H7 (cell line): ENCODE measurements around the gene NOP56. TPM values are rescaled to one million over a fixed set of nuclear protein-coding genes. Genes with fewer than 3 reads are reported as not detected.

ENCODE experiments used
- DNase-seq: peaks from one replicate; pipeline ENCODE4 v3.0.0; 2012
- H3K27me3 ChIP-seq: 2 replicates; pipeline ENCODE4 v1.6.0; 2011; ENCODE audit warnings: mild to moderate bottlenecking, low read length; ENCODE audit not compliant: control insufficient read depth, insufficient read depth
- H3K36me3 ChIP-seq: replicated peaks from 2 replicates; pipeline ENCODE4 v1.5.1; 2011; ENCODE audit warnings: low read length; ENCODE audit not compliant: control insufficient read depth, insufficient read depth
- H3K4me3 ChIP-seq: 2 replicates; pipeline ENCODE4 v1.5.1; 2011; ENCODE audit warnings: low read depth, mild to moderate bottlenecking, control low read depth, low read length, moderate library complexity; ENCODE audit not compliant: insufficient read depth
- total RNA-seq: library from RNA; depleted of rRNA; stranded (reverse); fragments of >200 nt; shearing (Covaris generic); gene quantifications from 2 replicates; pipeline ENCODE4 v1.2.3, GENCODE V29; 2014

The NOP56 gene
- total RNA-seq, 1 experiment from 2014 or later = 392 TPM

GRCh38 chr20:2624190-2624589 is 28.2 kb upstream of the NOP56 start:
- DNase-seq = no peak
- Histone ChIP-seq H3K27me3 (no peaks in the 10 kb centered on the region), H3K4me3 (no peak overlapping the region), H3K36me3 (no peaks in the 10 kb centered on the region)

- no peak for DNase-seq
- Histone ChIP-seq H3K27me3 (no peaks in the 10 kb centered on the region), H3K4me3 (no peak overlapping the region), H3K36me3 (no peaks in the 10 kb centered on the region)
These were observed 27.4 kb upstream of the NOP56 start for GRCh38 chr20:2625062-2625461.

GRCh38 chr20:2626853-2627541 is 25.4 kb upstream of the NOP56 start:
- no peaks in the 10 kb centered on the region for H3K27me3 ChIP-seq
- no peak for DNase-seq

GRCh38 chr20:2631228-2631627 is 21.2 kb upstream of the NOP56 start:
- DNase-seq = no peak
- Histone ChIP-seq H3K36me3 (no peaks in the 10 kb centered on the region), H3K27me3 (no peaks in the 10 kb centered on the region; the same call in 1 of the 2 replicates), H3K4me3 (no peak overlapping the region)

More at GRCh38 chr20:2626853-2627541, 25.4 kb upstream of the NOP56 start:
- H3K36me3 ChIP-seq = no peaks in the 10 kb centered on the region
- H3K4me3 ChIP-seq = no peak overlapping the region

- no peak for DNase-seq
- Histone ChIP-seq H3K36me3 (no peaks in the 10 kb centered on the region), H3K4me3 (no peak overlapping the region), H3K27me3 (no peaks in the 10 kb centered on the region; the same call in 1 of the 2 replicates)
These were observed 19.1 kb upstream of the NOP56 start for GRCh38 chr20:2633381-2633780.

GRCh38 chr20:2637246-2637645 is 15.2 kb upstream of the NOP56 start:
- no peak for DNase-seq
- no peaks in the 10 kb centered on the region for H3K36me3 ChIP-seq
- H3K27me3 ChIP-seq = no peaks in the 10 kb centered on the region; the same call in 1 of the 2 replicates
- no peak overlapping the region for H3K4me3 ChIP-seq

- no peaks in the 10 kb centered on the region for H3K36me3 ChIP-seq
- no peak for DNase-seq
- H3K27me3 ChIP-seq = no peaks in the 10 kb centered on the region
- H3K4me3 ChIP-seq = no peak overlapping the region
These were observed 12.2 kb upstream of the NOP56 start for GRCh38 chr20:2640260-2640659.

GRCh38 chr20:2640899-2641298 is 11.5 kb upstream of the NOP56 start:
- no peak for DNase-seq
- H3K36me3 ChIP-seq = no peaks in the 10 kb centered on the region
- H3K27me3 ChIP-seq = no peaks in the 10 kb centered on the region
- no peak overlapping the region for H3K4me3 ChIP-seq

- H3K27me3 ChIP-seq = no peaks in the 10 kb centered on the region
- no peak for DNase-seq
- no peaks in the 10 kb centered on the region for H3K36me3 ChIP-seq
- H3K4me3 ChIP-seq = no peak overlapping the region
These were observed 8.7 kb upstream of the NOP56 start for GRCh38 chr20:2643708-2644107.

- peaks cover 44% of the 10 kb centered on the region for H3K36me3 ChIP-seq
- no peaks in the 10 kb centered on the region for H3K27me3 ChIP-seq
- peak; percentile 72 for DNase-seq
These were observed 508 bp downstream of the NOP56 start for GRCh38 chr20:2652724-2653555.

GRCh38 chr20:2653556-2654383 is 1.3 kb downstream of the NOP56 start:
- Histone ChIP-seq H3K36me3 (peaks cover 49% of the 10 kb centered on the region), H3K4me3 (peak overlapping the region; percentile 99)
- DNase-seq = peak; percentile 10

More at GRCh38 chr20:2652724-2653555, 508 bp downstream of the NOP56 start:
- peak overlapping the region; percentile 99 for H3K4me3 ChIP-seq

GRCh38 chr20:2654384-2654822 is 2.0 kb downstream of the NOP56 start:
- DNase-seq = no peak
- Histone ChIP-seq H3K4me3 (peak overlapping the region; percentile 99; the same call in 1 of the 2 replicates), H3K27me3 (no peaks in the 10 kb centered on the region), H3K36me3 (peaks cover 55% of the 10 kb centered on the region)

More at GRCh38 chr20:2653556-2654383, 1.3 kb downstream of the NOP56 start:
- H3K27me3 ChIP-seq = no peaks in the 10 kb centered on the region

GRCh38 chr20:2654831-2655230 is 2.4 kb downstream of the NOP56 start:
- Histone ChIP-seq H3K36me3 (peaks cover 59% of the 10 kb centered on the region), H3K4me3 (no peak overlapping the region), H3K27me3 (no peaks in the 10 kb centered on the region)

GRCh38 chr20:2655331-2656116 is 3.1 kb downstream of the NOP56 start:
- Histone ChIP-seq H3K36me3 (peaks cover 64% of the 10 kb centered on the region), H3K4me3 (no peak overlapping the region), H3K27me3 (no peaks in the 10 kb centered on the region)
- DNase-seq = no peak

More at GRCh38 chr20:2654831-2655230, 2.4 kb downstream of the NOP56 start:
- no peak for DNase-seq
